Muscle of back (tissue), 11 donors: Measurements from ENCODE around the gene KCND3. TPM values are rescaled to one million over a fixed set of nuclear protein-coding genes. Genes with fewer than 3 reads are reported as not detected.

Experiments used
- DNase-seq, 3 donors: peaks; one replicate each; pipeline versions ENCODE4 v3.0.0 to v3.0.0-alpha.2; 2013
- polyA plus RNA-seq, 10 donors: library from polyadenylated mRNA; unstranded; fragments of 120-200 nt; gene quantifications; one replicate each; pipeline ENCODE4 v1.2.1, GENCODE V29; 2013; ENCODE audit not compliant: insufficient read length in 10 of 10

The KCND3 gene
- polyA plus RNA-seq, 10 donors = 1.0 to 2.3 (median 1.4) TPM

- DNase-seq = peak; percentile 12 to 45 (median 25)
Observed at GRCh38 chr1:111920221-111921024, 69.0 kb downstream of the KCND3 start.

- DNase-seq = no peak
Observed at GRCh38 chr1:111911776-111912515, 77.5 kb downstream of the KCND3 start.

DNA sequence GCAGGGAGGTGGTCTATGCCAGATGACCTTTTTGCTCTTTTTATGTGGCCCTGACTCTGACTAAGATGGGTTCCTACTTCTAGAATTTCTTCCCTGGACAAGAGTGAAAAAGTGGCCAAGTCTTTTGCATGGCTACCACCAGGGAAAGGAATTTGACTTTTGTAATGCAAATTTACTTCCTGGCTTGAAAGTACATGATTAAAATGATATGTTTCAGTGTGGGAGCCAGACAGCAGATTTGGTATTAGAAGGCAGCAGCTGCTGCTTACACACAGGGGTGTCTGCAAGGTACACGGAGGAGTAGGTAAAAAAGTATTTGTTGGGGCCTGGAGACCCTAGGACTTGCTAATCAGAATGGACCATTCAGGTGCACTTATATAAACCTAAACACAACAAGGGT is 78.4 kb downstream of the KCND3 start:
- no peak for DNase-seq

DNA sequence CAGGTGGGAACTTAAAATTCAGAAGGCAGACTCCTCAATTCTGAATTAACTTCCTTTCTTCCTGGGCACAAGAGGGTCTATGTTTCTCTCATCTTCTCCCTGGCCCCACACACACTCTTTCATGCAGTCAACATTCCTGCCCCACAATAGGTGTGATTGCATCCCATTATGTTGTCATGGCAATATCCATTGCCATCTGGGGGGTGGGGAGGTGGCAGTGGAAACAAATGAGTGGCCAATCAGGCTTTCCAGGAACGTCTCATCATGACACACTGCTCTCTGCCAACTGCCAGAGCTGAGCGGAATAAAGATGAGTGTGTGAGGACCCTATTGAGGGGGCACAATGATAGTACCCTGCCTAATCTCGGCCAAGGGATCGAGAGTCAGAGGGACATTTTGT is 80.4 kb downstream of the KCND3 start:
- no peak for DNase-seq

DNA sequence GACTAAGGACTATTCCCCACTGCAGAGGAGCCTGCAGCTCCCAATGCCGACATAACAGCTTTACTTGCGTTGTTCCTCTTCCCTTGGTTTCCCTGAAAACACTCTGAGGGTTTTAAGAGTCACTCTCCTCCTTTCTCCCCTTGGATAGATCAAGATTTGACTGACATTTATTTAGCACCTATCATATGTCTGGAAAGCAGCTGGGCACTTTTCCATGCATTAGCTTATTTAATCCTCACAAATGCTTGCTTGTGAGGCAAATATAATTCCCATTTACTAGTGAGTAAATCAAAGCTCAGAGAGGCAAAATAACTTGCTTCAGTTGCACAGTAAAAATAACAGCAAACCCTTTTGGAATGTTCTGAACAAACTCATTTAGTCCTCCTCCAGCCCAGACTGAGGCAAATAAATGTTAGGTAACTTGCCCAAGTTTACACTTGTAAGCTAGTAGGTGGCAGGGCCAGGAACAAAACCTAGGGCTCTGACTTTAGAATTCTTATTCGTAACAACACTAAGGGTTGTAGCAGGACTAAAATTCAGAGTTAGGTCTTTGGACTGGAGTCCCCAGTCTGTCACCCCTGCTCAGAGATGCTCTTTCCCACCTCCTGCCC is 81.4 kb downstream of the KCND3 start:
- DNase-seq = no peak

DNA sequence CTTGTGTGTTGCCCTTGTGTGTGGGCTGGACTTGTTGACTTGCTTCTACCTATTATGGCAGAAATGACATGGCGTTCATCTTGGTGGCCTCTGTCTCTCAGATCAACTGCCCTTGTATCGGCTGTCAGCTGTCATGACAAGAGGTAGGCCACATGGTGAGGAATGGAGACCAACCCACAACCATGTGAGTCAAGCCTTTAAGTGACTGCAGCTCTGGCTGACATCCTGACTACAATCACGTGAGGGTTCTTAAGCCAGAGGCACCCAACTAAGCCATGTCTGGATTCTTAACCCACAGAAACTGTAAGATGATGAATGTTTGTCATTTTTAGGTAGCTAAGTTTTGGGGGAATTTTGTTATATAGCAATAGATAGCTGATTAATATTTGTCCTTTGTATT is 82.1 kb downstream of the KCND3 start:
- DNase-seq = no peak

DNA sequence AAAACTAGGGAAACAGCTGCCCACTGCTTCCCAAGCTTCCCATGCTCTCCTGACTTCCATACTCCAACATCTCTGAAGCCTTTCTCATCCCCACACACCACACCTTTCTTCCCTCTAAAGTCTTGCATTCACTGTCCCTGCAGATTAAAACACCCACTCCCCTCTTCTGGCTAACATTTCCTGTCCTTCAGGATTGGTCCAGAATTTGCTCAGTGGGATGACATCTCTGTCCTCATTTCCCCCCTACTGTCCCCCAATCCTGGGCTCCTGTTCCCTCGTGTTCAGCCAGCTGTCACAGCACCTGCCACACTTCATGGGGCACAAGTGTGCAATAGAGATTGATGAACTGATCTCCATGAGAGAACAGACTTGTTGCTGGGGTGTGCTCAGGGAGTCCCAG is 82.7 kb downstream of the KCND3 start:
- no peak for DNase-seq

GRCh38 chr1:111906111-111906510 is 83.4 kb downstream of the KCND3 start:
- DNase-seq = no peak

DNA sequence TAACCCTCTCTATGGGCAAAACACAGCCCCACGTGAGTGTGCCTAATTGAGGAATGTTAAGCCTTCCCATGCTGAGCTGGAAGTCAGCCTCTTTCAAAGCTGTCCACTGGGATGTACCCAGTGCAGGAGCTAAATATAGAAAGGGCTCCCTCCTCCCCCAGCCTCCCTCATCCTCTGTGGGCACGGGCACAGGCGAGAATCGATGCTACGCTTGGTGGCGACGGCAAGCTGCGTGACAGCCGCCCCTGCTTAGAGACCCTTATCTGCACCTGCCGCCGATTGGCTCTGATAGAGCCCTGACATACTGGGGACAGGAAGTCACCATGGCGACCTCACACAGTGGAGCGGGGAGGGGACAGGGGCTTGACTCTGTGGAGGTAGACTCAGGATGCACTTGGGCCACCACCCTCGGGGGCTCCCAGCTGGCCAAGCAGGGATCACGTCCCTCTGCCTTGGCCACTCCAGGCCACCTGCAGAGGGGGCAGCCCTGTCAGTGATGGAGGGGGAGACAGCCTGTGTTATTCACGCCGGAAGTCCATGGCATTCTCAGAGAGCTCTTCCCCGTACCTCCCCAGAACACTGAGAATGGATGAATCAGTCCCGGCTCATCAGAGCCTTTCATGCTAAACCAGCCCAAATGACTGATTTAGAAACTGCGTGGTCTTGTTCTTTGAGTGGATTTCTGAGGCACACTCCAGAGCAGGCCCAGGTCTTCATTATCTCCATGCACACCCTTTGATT is 84.8 kb downstream of the KCND3 start:
- peak in 1 of 3 donors; percentile 18 for DNase-seq

- no peak for DNase-seq
Observed at GRCh38 chr1:111903871-111904449, 85.5 kb downstream of the KCND3 start.

DNA sequence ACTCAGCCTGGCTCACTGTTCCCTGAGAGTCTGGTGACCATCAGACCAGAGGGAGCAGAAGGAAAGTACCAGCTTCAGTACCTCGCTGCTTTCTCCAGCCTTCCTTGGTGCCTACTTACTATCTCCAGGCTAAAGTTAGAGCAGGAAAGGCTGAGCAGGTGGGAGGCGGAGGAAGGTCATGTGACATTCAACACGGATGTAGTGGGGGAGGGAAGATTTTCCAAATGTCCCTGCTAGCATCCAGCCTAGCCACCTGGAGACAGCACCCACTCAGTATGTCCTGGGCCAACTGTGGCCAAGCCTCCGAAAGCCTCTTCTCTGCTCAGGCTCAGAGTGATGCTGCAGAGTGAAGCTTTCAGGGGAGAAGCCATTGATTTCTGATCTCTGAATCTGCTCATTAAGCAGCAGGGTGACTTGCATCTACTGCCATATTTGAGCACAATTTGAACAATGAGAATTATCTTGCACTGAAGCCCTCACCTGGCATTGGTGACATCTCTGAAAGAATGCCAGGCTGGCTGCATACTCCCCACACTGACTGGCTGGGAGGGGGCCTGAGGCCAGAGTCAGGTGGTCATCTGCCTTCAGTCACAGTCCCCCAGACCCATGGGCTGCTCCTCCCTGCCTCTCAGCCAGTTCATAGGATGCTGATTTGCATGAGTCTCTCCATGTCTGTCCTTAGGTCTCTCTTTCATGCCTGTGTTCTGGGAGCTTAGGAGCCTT is 86.2 kb downstream of the KCND3 start:
- no peak for DNase-seq

DNA sequence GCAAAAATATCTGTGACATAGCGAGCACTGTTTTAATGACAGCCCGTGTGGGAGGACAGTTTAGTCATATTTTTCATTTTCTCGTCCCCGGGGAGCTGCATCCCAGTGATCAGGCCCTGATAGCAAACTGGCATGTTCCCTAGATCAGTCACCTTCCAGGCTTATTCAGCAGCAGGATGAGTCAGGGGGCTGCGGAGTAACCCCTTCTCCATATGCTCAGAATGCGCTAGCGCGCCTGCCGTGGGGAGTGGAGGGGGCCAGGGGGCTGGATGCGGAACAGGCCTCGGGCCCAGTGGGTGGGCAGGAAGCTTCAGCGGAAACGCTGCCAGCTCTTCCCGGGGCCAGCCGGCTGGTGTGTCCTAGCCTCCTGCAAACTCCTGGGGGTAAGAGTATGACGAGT is 94.0 kb downstream of the KCND3 start:
- DNase-seq = no peak

- no peak for DNase-seq
Observed at GRCh38 chr1:111895017-111895416, 94.5 kb downstream of the KCND3 start.

DNA sequence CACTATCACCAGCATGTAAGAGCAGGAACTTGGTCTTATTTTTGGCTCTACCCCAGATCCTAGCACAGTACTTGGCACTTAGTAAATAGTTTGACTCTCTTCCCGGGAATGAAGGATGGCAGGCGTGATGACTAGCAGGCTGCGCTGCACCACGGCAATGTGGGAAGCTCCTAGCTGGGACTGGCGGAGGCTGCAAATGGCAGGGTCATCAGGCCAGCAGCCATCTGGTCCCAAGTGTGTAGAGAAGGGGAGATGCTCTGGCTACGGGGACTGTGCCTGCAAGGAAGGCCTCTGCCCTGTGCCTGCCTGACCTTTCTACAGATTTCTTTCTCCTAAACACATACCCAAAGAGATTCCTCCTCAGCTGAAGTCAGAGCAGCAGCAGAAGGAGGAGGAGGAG is 95.0 kb downstream of the KCND3 start:
- no peak for DNase-seq

GRCh38 chr1:111891566-111891965 is 97.9 kb downstream of the KCND3 start:
- no peak for DNase-seq

- no peak for DNase-seq
Observed at GRCh38 chr1:111888740-111889376, 100.6 kb downstream of the KCND3 start.

DNA sequence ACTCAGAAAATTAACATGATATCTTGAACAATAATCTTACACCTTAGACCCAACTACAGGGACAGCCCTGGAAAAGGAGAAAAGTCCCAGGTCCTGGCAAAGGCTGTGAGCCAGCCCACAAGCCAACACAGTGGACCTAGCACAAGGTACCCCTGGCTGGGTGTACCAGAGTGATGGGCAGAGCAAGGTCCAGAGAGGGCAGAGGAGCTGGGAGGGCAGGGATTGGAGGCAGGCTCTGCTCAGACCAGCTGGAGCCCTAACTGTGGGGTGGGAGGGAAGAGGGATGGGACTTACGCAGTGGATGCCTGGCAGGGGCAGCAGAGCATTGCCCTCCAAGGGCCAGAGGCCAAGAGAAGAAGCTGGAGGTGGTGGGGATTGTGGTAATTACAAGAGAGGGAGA is 101.6 kb downstream of the KCND3 start:
- no peak for DNase-seq

GRCh38 chr1:111887385-111887784 is 102.1 kb downstream of the KCND3 start:
- no peak for DNase-seq

GRCh38 chr1:111886741-111887140 is 102.7 kb downstream of the KCND3 start:
- no peak for DNase-seq

GRCh38 chr1:111884772-111885443 is 104.6 kb downstream of the KCND3 start:
- DNase-seq = no peak
